Breast epithelium (tissue), 3 donors: ENCODE measurements around the gene SLC38A3.

Experiments used
- CTCF ChIP-seq, 3 donors: fragments of 450-650 bp; IDR thresholded peaks; one replicate each; pipeline ENCODE4 v1.5.1; 2016 to 2017; ENCODE audit warnings: antibody characterized with exemption in 3 of 3, mild to moderate bottlenecking in 3 of 3, moderate library complexity in 3 of 3
- POLR2AphosphoS5 ChIP-seq, 3 donors: sonication (generic); formaldehyde crosslinking; IDR thresholded peaks; one replicate each; pipeline ENCODE4 v1.6.1; 2017; ENCODE audit warnings: antibody characterized with exemption in 3 of 3

DNA sequence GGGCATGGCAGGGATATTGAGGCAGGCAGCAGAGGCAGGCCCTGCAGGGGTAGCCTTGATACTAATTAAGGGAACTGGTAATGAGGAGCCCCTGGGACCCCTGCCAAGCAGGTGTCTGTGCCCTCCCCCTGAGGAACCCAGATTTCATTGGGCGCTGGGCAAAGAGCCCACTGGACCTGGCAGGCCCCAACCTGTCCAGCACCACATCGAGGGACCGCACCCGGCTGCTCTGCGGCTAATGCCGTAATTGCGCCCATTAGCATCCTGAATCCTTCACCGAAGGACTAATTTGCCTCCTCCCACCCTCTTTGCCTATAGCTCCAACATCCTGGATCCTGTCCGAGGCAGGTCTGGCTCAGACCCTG lies 50.2 kb downstream of the SLC38A3 start:
- TF ChIP-seq POLR2AphosphoS5 (IDR thresholded peaks at IDR 0.05) (no peak), CTCF (IDR thresholded peaks at IDR 0.05) (no peak)
